ENCODE measurements around the gene SFSWAP. TPM values are rescaled to one million over a fixed set of nuclear protein-coding genes. Genes with fewer than 3 reads are reported as not detected.

SFSWAP gene
- total RNA-seq, 1 donor from 2014 or later = 81.2 TPM

DNA sequence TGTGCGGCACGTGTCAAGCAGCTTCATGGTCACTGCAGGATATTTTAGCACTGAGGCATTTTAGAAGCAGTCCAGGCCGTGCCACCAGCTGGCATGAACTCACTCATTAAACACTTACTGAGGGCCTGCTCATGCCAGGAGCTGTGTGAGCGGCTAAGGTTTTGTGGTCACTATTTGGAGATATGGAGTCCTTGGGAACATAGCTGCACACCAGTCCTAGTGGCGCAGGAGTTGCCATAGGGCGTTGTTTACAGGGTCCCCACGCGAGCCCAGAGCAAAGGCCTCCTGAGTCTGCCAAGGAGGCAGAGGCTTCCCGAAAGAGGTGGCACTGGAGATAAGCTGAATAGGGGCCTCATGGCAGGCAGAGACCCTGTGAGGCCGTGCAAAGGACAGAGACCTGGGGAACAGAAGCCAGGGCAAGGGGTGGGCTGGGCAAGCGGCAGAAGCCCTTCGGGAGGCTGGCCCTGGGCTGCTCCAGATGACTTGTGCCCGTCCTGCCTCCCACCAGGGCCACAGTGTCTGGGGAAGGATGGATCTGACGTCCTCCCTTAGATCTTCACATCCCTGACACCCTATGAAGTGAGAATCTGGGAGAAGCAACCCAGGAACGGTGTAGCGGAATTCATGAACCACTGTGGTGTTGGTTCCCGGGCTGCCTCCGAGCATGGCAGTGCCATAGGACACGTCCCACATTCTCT lies 38.9 kb downstream of the SFSWAP start:
- H3K27me3 Mint-ChIP-seq (ENCODE audit: unreplicated experiment) = peaks cover 3% of the 10 kb centered on the region
- H3K4me3 Mint-ChIP-seq (ENCODE audit: unreplicated experiment) = no peak overlapping the region
- H3K4me1 Mint-ChIP-seq (ENCODE audit: low read depth, unreplicated experiment) = no peaks in the 10 kb centered on the region
- no peak overlapping the region for H3K27ac Mint-ChIP-seq (ENCODE audit: unreplicated experiment)
- no peak for DNase-seq
- peaks cover 5% of the 10 kb centered on the region for H3K9me3 Mint-ChIP-seq (ENCODE audit: unreplicated experiment)
- TF ChIP-seq, protein P1, sequence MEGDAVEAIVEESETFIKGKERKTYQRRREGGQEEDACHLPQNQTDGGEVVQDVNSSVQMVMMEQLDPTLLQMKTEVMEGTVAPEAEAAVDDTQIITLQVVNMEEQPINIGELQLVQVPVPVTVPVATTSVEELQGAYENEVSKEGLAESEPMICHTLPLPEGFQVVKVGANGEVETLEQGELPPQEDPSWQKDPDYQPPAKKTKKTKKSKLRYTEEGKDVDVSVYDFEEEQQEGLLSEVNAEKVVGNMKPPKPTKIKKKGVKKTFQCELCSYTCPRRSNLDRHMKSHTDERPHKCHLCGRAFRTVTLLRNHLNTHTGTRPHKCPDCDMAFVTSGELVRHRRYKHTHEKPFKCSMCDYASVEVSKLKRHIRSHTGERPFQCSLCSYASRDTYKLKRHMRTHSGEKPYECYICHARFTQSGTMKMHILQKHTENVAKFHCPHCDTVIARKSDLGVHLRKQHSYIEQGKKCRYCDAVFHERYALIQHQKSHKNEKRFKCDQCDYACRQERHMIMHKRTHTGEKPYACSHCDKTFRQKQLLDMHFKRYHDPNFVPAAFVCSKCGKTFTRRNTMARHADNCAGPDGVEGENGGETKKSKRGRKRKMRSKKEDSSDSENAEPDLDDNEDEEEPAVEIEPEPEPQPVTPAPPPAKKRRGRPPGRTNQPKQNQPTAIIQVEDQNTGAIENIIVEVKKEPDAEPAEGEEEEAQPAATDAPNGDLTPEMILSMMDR (IDR thresholded peaks at IDR 0.05; ENCODE audit: partially characterized antibody, unreplicated experiment) = no peak
- peaks cover 15% of the 10 kb centered on the region for H3K36me3 Mint-ChIP-seq (ENCODE audit: unreplicated experiment)

- Mint-ChIP-seq H3K27me3 (ENCODE audit: unreplicated experiment) (peaks cover 3% of the 10 kb centered on the region), H3K9me3 (ENCODE audit: unreplicated experiment) (peaks cover 3% of the 10 kb centered on the region), H3K27ac (ENCODE audit: unreplicated experiment) (no peak overlapping the region), H3K4me1 (ENCODE audit: low read depth, unreplicated experiment) (no peaks in the 10 kb centered on the region), H3K4me3 (ENCODE audit: unreplicated experiment) (no peak overlapping the region), H3K36me3 (ENCODE audit: unreplicated experiment) (peaks cover 3% of the 10 kb centered on the region)
- TF ChIP-seq, protein P1 (IDR thresholded peaks at IDR 0.05; ENCODE audit: partially characterized antibody, unreplicated experiment) = no peak
- DNase-seq = no peak
Measured at GRCh38 chr12:131751335-131751734, 40.4 kb downstream of the SFSWAP start.

DNA sequence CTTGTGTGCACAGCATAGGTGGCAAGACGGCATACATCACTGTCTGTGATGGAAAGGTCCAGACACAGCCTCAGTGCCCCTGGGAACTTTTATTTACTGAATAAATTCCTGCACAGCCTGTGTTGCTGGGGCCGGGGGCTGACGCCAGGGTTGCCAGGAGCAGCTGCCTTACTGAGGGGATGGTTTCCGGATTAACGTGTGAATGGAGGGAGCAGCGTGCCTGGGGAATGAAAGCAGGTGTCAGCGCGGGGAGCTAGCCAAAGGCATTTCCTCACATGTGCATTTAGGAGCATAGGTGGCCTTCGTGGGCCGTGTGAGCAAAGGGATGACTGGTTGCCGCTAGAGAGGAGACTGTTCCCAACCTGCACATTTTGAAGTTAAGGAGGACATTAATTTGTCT lies 41.6 kb downstream of the SFSWAP start:
- no peak for DNase-seq
- Mint-ChIP-seq H3K4me1 (ENCODE audit: low read depth, unreplicated experiment) (no peaks in the 10 kb centered on the region), H3K27me3 (ENCODE audit: unreplicated experiment) (peaks cover 3% of the 10 kb centered on the region), H3K4me3 (ENCODE audit: unreplicated experiment) (no peak overlapping the region), H3K9me3 (ENCODE audit: unreplicated experiment) (no peaks in the 10 kb centered on the region), H3K27ac (ENCODE audit: unreplicated experiment) (no peak overlapping the region), H3K36me3 (ENCODE audit: unreplicated experiment) (no peaks in the 10 kb centered on the region)
- TF ChIP-seq, protein P1 (IDR thresholded peaks at IDR 0.05; ENCODE audit: partially characterized antibody, unreplicated experiment) = no peak

DNA sequence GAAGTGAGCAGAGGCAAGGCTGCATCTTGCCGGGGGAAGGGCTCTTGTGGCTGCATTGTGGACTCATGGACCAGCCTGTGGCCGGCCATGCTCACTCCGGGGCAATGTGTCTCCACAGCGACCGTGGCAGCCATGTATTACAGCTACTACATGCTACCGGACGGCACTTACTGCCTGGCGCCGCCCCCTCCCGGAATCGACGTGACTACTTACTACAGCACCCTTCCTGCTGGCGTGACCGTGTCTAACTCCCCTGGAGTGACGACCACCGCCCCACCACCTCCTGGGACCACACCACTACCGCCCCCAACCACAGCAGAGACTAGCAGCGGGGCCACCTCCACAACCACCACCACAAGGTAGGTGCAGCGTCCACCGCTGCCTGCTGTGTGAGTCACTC lies 42.1 kb downstream of the SFSWAP start:
- no peaks in the 10 kb centered on the region for H3K4me1 Mint-ChIP-seq (ENCODE audit: low read depth, unreplicated experiment)
- H3K4me3 Mint-ChIP-seq (ENCODE audit: unreplicated experiment) = no peak overlapping the region
- H3K27ac Mint-ChIP-seq (ENCODE audit: unreplicated experiment) = no peak overlapping the region
- H3K9me3 Mint-ChIP-seq (ENCODE audit: unreplicated experiment) = no peaks in the 10 kb centered on the region
- TF ChIP-seq, protein P1 (IDR thresholded peaks at IDR 0.05; ENCODE audit: partially characterized antibody, unreplicated experiment) = no peak
- no peaks in the 10 kb centered on the region for H3K36me3 Mint-ChIP-seq (ENCODE audit: unreplicated experiment)
- no peak for DNase-seq
- H3K27me3 Mint-ChIP-seq (ENCODE audit: unreplicated experiment) = peaks cover 3% of the 10 kb centered on the region

DNA sequence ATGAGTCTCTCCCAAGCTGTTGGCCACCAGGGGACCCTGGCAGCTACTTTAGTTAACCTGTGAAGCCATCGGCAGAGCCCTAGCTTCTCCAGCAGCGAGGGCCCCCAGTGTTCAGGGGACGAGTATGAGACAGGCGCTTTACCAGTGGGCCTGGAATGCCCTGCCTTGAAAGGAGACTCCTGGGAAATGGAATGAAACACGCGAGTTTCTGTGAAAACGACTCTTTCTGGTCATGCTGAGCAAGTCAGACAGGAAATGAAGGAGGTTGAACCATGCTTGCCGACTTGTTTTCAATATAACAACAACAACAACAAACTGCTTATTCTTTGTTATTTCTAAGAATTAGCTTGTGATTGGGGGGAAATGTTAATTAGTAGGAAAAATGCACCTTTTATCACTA lies 42.9 kb downstream of the SFSWAP start:
- H3K27ac Mint-ChIP-seq (ENCODE audit: unreplicated experiment) = no peak overlapping the region
- H3K9me3 Mint-ChIP-seq (ENCODE audit: unreplicated experiment) = no peaks in the 10 kb centered on the region
- no peaks in the 10 kb centered on the region for H3K4me1 Mint-ChIP-seq (ENCODE audit: low read depth, unreplicated experiment)
- no peak for DNase-seq
- H3K27me3 Mint-ChIP-seq (ENCODE audit: unreplicated experiment) = peaks cover 3% of the 10 kb centered on the region
- H3K36me3 Mint-ChIP-seq (ENCODE audit: unreplicated experiment) = no peaks in the 10 kb centered on the region
- no peak overlapping the region for H3K4me3 Mint-ChIP-seq (ENCODE audit: unreplicated experiment)
- TF ChIP-seq, protein P1 (IDR thresholded peaks at IDR 0.05; ENCODE audit: partially characterized antibody, unreplicated experiment) = no peak

All from glutamatergic neuron (in vitro differentiated cells).